GM23248 (cell line): Measurements from ENCODE around the gene POLRMT.

Source experiments
- EZH2 ChIP-seq: fragments of 200-600 bp; sonication (generic); IDR thresholded peaks from 2 replicates; pipeline ENCODE4 v1.6.1; 2018; ENCODE audit warnings: antibody characterized with exemption, mild to moderate bottlenecking; ENCODE audit not compliant: insufficient read depth, poor library complexity, severe bottlenecking
- EZH2phosphoT487 ChIP-seq: fragments of 200-600 bp; sonication (generic); IDR thresholded peaks from 2 replicates; pipeline ENCODE4 v1.6.1; 2018; ENCODE audit warnings: antibody characterized with exemption, moderate library complexity, mild to moderate bottlenecking, low read depth; ENCODE audit not compliant: insufficient read depth

- TF ChIP-seq EZH2, result no peak
- no peak for TF ChIP-seq EZH2phosphoT487
Measured at GRCh38 chr19:662962-663681, 29.8 kb upstream of the POLRMT start, which contains the start of gene RNF126.
